Adipocyte (in vitro differentiated cells): ENCODE results near the gene NRXN3.

Experiments
- DNase-seq: peaks from one replicate; pipeline ENCODE4 v3.0.0-alpha.2; 2015; ENCODE audit warnings: low read depth
- H3K27me3 ChIP-seq: replicated peaks from 2 replicates; pipeline ENCODE4 v1.7.0; 2013; ENCODE audit warnings: mild to moderate bottlenecking, low read length, moderate library complexity; ENCODE audit not compliant: control insufficient read depth, insufficient read depth
- H3K36me3 ChIP-seq: 2 replicates; pipeline ENCODE4 v1.7.0; 2013; ENCODE audit warnings: low read length, mild to moderate bottlenecking, moderate library complexity; ENCODE audit not compliant: control insufficient read depth, insufficient read depth, severe bottlenecking
- H3K4me1 ChIP-seq: 2 replicates; pipeline ENCODE4 v1.7.0; 2013; ENCODE audit warnings: mild to moderate bottlenecking, low read length, moderate library complexity; ENCODE audit not compliant: control insufficient read depth, insufficient read depth
- H3K4me3 ChIP-seq: 2 replicates; pipeline ENCODE4 v1.7.0; 2013; ENCODE audit warnings: mild to moderate bottlenecking, low read length, moderate library complexity
- H3K9ac ChIP-seq: 2 replicates; pipeline ENCODE4 v1.7.0; 2013; ENCODE audit warnings: mild to moderate bottlenecking, low read length, moderate library complexity
- H3K9me3 ChIP-seq: 2 replicates; pipeline ENCODE4 v1.7.0; 2013; ENCODE audit warnings: mild to moderate bottlenecking, low read length, moderate library complexity; ENCODE audit not compliant: control insufficient read depth

The NRXN3 gene

GRCh38 chr14:79376557-79376956 is 1206.4 kb downstream of the NRXN3 start:
- H3K9ac ChIP-seq, result no peak overlapping the region

DNA sequence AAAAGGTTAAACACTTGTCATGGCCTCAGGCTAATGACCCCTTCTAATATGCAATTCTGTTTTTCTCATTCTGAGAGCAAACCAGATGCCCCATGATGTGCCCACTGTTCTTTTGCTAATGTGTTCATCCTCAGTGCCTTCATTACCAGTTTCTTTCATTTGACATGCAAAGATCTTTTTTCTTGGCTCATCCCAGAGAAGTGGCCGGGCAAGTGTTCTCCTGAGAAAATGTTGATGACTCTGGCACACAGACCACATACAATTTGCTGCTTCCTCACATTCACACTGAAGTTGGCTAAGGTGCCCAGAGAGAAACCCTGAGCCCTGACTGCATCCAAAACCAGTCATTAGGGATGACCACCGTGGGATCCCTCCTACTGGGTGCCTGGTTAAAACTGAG is 1207.8 kb downstream of the NRXN3 start:
- DNase-seq, result no peak
- Histone ChIP-seq H3K4me3 (no peak overlapping the region), H3K9ac (no peak overlapping the region), H3K36me3 (no peaks in the 10 kb centered on the region), H3K9me3 (no peaks in the 10 kb centered on the region), H3K27me3 (no peaks in the 10 kb centered on the region), H3K4me1 (no peaks in the 10 kb centered on the region)

More at GRCh38 chr14:79376557-79376956, 1206.4 kb downstream of the NRXN3 start:
- no peak overlapping the region for H3K4me3 ChIP-seq
- no peak for DNase-seq
- H3K4me1 ChIP-seq, result no peaks in the 10 kb centered on the region
- H3K27me3 ChIP-seq, result no peaks in the 10 kb centered on the region
- H3K9me3 ChIP-seq, result no peaks in the 10 kb centered on the region
- no peaks in the 10 kb centered on the region for H3K36me3 ChIP-seq

- no peak overlapping the region for H3K4me3 ChIP-seq
- DNase-seq, result no peak
- H3K9ac ChIP-seq, result no peak overlapping the region
- H3K4me1 ChIP-seq, result no peaks in the 10 kb centered on the region
- H3K27me3 ChIP-seq, result no peaks in the 10 kb centered on the region
- no peaks in the 10 kb centered on the region for H3K9me3 ChIP-seq
- H3K36me3 ChIP-seq, result no peaks in the 10 kb centered on the region
Measured at GRCh38 chr14:79379266-79379665, 1209.1 kb downstream of the NRXN3 start.

- Histone ChIP-seq H3K4me3 (no peak overlapping the region), H3K4me1 (no peaks in the 10 kb centered on the region)
Measured at GRCh38 chr14:79383031-79383430, 1212.9 kb downstream of the NRXN3 start.

DNA sequence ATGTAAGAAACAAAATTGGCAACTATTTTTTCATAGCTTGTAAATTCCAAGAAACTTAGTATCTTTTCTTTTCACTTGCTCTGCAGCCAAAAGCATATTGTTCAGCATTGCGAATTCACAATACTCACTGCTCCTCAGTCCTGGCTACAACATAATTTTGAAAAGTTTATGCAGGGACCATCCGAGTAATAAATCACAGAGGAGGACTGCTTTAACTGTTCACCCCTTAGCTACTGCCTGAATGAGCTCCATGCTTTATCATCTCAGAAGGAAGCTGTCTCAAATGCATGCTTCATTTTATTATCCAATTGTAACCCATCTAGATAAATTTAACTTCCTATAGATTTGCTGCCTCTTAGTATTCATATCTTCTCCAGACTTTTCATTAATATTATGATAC is 1213.3 kb downstream of the NRXN3 start:
- H3K9ac ChIP-seq, result no peak overlapping the region
- H3K36me3 ChIP-seq, result no peaks in the 10 kb centered on the region

More at GRCh38 chr14:79383031-79383430, 1212.9 kb downstream of the NRXN3 start:
- no peak for DNase-seq
- no peaks in the 10 kb centered on the region for H3K27me3 ChIP-seq
- no peaks in the 10 kb centered on the region for H3K9me3 ChIP-seq
- no peak overlapping the region for H3K9ac ChIP-seq
- no peaks in the 10 kb centered on the region for H3K36me3 ChIP-seq

GRCh38 chr14:79395061-79395460 is 1224.9 kb downstream of the NRXN3 start:
- Histone ChIP-seq H3K4me3 (no peak overlapping the region), H3K9ac (no peak overlapping the region), H3K36me3 (no peaks in the 10 kb centered on the region), H3K9me3 (no peaks in the 10 kb centered on the region), H3K27me3 (no peaks in the 10 kb centered on the region), H3K4me1 (no peaks in the 10 kb centered on the region)
- peak; percentile 33 for DNase-seq

More for the DNA sequence above, 1213.3 kb downstream of the NRXN3 start:
- DNase-seq, result no peak
- Histone ChIP-seq H3K4me1 (no peaks in the 10 kb centered on the region), H3K4me3 (no peak overlapping the region), H3K27me3 (no peaks in the 10 kb centered on the region), H3K9me3 (no peaks in the 10 kb centered on the region)

GRCh38 chr14:79404874-79405511 is 1234.8 kb downstream of the NRXN3 start:
- Histone ChIP-seq H3K27me3 (no peaks in the 10 kb centered on the region), H3K36me3 (no peaks in the 10 kb centered on the region), H3K4me1 (no peaks in the 10 kb centered on the region), H3K4me3 (no peak overlapping the region), H3K9ac (no peak overlapping the region), H3K9me3 (peaks cover 5% of the 10 kb centered on the region)
- DNase-seq, result no peak

DNA sequence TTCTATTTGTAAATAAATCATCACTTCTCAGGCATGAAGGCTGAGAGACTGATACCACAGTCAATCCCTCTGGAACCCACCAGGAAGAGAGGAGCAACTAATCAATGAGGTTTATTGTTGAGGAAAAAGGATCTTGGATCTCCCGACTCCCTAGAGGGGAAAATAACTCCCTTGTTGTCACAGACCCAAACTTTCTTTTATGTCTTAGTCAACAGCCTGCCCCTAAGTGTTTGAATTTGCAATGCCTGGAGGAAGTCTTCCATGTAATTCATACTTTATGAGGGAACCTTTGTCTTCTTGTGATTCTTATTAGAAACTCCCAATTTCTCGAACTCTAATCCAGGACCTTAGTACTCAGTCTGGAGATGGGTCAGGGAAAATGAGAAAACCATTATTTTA is 1235.3 kb downstream of the NRXN3 start:
- Histone ChIP-seq H3K9ac (no peak overlapping the region), H3K4me3 (no peak overlapping the region), H3K9me3 (peaks cover 3% of the 10 kb centered on the region), H3K4me1 (no peaks in the 10 kb centered on the region), H3K36me3 (no peaks in the 10 kb centered on the region), H3K27me3 (no peaks in the 10 kb centered on the region)
- DNase-seq, result no peak

DNA sequence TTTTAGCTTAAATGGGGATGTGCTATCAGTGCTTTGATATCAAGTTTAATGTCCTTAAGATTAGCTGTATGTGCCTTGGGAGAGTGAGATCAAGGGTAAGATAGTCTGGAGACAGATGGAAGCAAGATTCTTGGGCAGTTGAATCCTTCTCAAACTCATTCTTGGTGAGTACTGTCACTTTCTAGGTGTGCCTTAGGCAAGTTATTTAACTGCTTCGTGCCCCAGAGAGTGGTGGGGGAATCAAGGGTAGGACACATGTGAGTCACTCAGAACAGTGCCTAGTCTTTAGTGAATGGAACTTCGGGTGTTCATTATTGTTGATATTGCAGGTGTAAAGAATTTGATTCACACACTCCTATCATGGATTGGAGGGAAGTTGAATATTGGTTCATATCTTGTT is 1237.4 kb downstream of the NRXN3 start:
- Histone ChIP-seq H3K4me3 (no peak overlapping the region), H3K9ac (no peak overlapping the region), H3K27me3 (no peaks in the 10 kb centered on the region), H3K4me1 (no peaks in the 10 kb centered on the region), H3K36me3 (no peaks in the 10 kb centered on the region), H3K9me3 (no peaks in the 10 kb centered on the region)
- DNase-seq, result no peak

DNA sequence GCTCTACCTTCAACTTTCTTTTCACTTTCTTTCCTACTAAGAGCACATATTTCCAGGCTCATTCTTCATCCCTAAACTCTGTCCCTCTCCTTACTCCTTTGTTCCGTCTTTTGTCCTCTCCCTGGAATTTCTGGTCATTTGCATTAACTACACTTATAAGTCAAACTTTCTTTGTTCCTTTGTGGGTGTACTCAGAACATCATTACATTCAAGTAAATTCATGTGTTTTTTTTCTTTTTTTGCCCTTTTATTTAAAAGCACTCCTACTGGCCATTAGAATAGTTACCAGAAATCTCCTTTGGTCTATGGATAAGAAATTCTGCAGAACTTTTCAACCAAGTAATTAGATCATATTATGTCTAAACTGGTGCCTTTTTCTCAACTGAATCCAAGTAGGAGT is 1238.5 kb downstream of the NRXN3 start:
- H3K4me1 ChIP-seq, result no peaks in the 10 kb centered on the region
- no peaks in the 10 kb centered on the region for H3K36me3 ChIP-seq
- no peak for DNase-seq
- H3K27me3 ChIP-seq, result no peaks in the 10 kb centered on the region
- no peak overlapping the region for H3K9ac ChIP-seq
- H3K4me3 ChIP-seq, result no peak overlapping the region
- no peaks in the 10 kb centered on the region for H3K9me3 ChIP-seq

GRCh38 chr14:79411403-79412174 is 1241.4 kb downstream of the NRXN3 start:
- Histone ChIP-seq H3K4me3 (no peak overlapping the region), H3K9ac (no peak overlapping the region), H3K4me1 (no peaks in the 10 kb centered on the region), H3K9me3 (peaks cover 4% of the 10 kb centered on the region), H3K36me3 (no peaks in the 10 kb centered on the region), H3K27me3 (no peaks in the 10 kb centered on the region)
- no peak for DNase-seq
